Vagina (tissue), 2 donors: Measurements from ENCODE around the gene ZFYVE1. TPM values are rescaled to one million over a fixed set of nuclear protein-coding genes. Genes with fewer than 3 reads are reported as not detected.

Experiments
- DNase-seq, 2 donors: peaks; one replicate each; pipeline ENCODE4 v3.0.0-alpha.2; 2017; ENCODE audit errors: extremely low spot score in 2 of 2
- H3K27ac ChIP-seq: fragments of 200-600 bp; sonication (generic); one replicate; pipeline ENCODE4 v1.5.1; 2019
- H3K27me3 ChIP-seq: fragments of 200-600 bp; sonication (generic); one replicate; pipeline ENCODE4 v1.5.1; 2019
- H3K36me3 ChIP-seq, 2 donors: fragments of 200-600 bp; sonication (generic); one replicate each; pipeline ENCODE4 v1.5.1; 2017 to 2019
- H3K4me1 ChIP-seq: fragments of 200-600 bp; sonication (generic); one replicate; pipeline ENCODE4 v1.5.1; 2019
- H3K4me3 ChIP-seq, 2 donors: fragments of 200-600 bp; sonication (generic); 1 replicate in 1 of 2; 2 replicates in 1 of 2; pipeline ENCODE4 v1.5.1; 2016 to 2019
- H3K9me3 ChIP-seq: fragments of 200-600 bp; sonication (generic); one replicate; pipeline ENCODE4 v1.5.1; 2019
- CTCF ChIP-seq, 3 experiments: fragments of 450-650 bp in 2 of 3; fragments of 200-600 bp in 1 of 3; sonication (generic) in 1 of 3; IDR thresholded peaks; one replicate each; pipeline ENCODE4 v1.5.1; 2017 to 2019; ENCODE audit warnings: antibody characterized with exemption in 3 of 3, mild to moderate bottlenecking in 2 of 3, moderate library complexity in 2 of 3
- POLR2A ChIP-seq, 2 donors: fragments of 450-650 bp; IDR thresholded peaks; one replicate each; pipeline ENCODE4 v1.6.1; 2017; ENCODE audit warnings: antibody characterized with exemption in 2 of 2, mild to moderate bottlenecking in 2 of 2, moderate library complexity in 2 of 2
- POLR2AphosphoS5 ChIP-seq, 2 donors: sonication (generic); formaldehyde crosslinking; IDR thresholded peaks; one replicate each; pipeline ENCODE4 v1.9.0; 2017; ENCODE audit warnings: antibody characterized with exemption in 2 of 2, mild to moderate bottlenecking in 2 of 2, low read depth in 1 of 2; ENCODE audit not compliant: insufficient read depth in 1 of 2
- intact Hi-C: fragments of 100-400 bp; cut with DNase I; formaldehyde crosslinking; loops from one replicate; pipeline ENCODE4 v1.15.1; 2023
- total RNA-seq: library from RNA; depleted of rRNA; stranded (reverse); fragments of >200 nt; gene quantifications from one replicate; pipeline ENCODE4 v1.2.3, GENCODE V29; 2016

The ZFYVE1 gene
- total RNA-seq, 1 donor from 2014 or later: 19.2 TPM

DNA sequence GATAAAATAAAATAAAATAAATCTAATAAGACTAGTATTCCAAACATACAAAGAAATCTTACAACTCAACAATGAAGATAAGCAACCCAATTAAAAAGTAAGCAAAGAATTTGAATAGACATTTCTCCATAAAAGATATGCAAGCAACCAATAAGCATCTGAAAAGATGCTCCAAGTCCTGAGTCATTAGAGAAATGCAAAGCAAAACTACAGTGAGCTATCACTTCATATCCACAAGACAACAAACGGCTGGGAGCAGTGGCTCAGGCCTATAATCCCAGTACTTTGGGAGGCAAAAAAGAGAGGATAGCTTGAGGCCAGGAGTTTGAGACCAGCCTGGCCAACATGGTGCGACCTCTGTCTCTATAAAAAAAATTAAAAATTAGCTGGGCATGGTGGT lies 26.8 kb downstream of the ZFYVE1 start:
- intact Hi-C loops: no loop called here
- Histone ChIP-seq H3K27ac (no peak overlapping the region), H3K9me3 (no peaks in the 10 kb centered on the region), H3K4me1 (no peaks in the 10 kb centered on the region), H3K36me3 (peaks cover 0 to 22% of the 10 kb centered on the region in 2 donors), H3K27me3 (no peaks in the 10 kb centered on the region), H3K4me3 (no peak overlapping the region)
- TF ChIP-seq POLR2A (IDR thresholded peaks at IDR 0.05) (no peak), POLR2AphosphoS5 (IDR thresholded peaks at IDR 0.05; ENCODE audit: insufficient read depth in 1 of 2, low read depth in 1 of 2) (no peak), CTCF (IDR thresholded peaks at IDR 0.05) (no peak)
- DNase-seq: no peak

DNA sequence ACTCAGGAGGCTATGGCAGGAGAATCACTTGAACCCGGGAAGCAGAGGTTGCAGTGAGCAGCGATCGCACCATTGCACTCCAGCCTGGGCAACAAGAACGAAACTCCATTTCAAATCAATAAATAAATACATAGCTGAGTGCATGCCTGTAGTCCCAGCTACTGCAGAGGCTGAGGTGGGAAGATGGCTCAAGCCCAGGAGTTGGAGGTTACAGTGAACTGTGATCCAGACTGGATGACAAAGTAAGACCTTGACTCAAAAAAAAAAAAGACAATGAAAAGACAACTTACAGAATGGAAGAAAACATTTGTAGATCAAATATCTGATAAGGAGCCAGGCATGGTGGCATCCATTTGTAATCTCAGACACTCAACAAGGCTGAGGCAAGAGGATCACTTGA lies 27.6 kb downstream of the ZFYVE1 start:
- no peak for DNase-seq
- Histone ChIP-seq H3K9me3 (no peaks in the 10 kb centered on the region), H3K27ac (no peak overlapping the region), H3K36me3 (peaks cover 0 to 22% of the 10 kb centered on the region in 2 donors), H3K4me1 (no peaks in the 10 kb centered on the region), H3K27me3 (no peaks in the 10 kb centered on the region), H3K4me3 (no peak overlapping the region)
- intact Hi-C loops: no loop called here
- TF ChIP-seq CTCF (IDR thresholded peaks at IDR 0.05) (no peak), POLR2A (IDR thresholded peaks at IDR 0.05) (no peak), POLR2AphosphoS5 (IDR thresholded peaks at IDR 0.05; ENCODE audit: insufficient read depth in 1 of 2, low read depth in 1 of 2) (no peak)

DNA sequence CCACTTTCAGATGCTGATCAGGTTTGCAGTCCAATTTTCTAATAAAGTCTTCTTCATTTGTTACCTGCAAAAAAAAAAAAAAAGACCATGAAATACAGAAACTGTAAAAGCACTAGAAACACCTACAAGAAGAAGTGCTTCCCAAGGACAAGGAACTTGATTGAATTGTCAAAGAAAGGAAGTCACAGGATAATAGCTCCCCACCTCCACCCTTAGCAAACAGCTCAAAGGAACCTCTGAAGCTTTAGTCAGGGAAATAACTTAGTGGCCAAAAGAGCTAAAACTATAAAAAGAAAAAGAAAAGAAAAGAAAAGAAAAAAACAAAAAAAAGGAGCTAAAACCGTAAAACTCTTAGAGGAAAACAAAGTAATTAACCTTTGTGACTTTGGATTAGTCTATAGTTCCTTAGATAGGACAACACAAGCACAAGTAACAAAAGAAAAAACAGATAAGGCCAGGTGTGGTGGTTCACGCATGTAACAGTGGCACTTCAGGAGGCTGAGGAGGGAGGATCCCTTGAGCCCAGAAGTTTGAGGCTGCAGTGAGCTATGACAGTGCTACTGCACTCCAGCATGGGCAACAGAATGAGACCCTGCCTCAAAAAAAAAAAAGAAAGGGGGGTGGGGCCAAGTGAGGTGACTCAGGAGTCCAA lies 28.5 kb downstream of the ZFYVE1 start:
- H3K4me3 ChIP-seq: no peak overlapping the region
- DNase-seq: no peak
- peaks cover 0 to 22% of the 10 kb centered on the region in 2 donors for H3K36me3 ChIP-seq
- no peak for TF ChIP-seq CTCF (IDR thresholded peaks at IDR 0.05)
- TF ChIP-seq POLR2A (IDR thresholded peaks at IDR 0.05): no peak
- no peak for TF ChIP-seq POLR2AphosphoS5 (IDR thresholded peaks at IDR 0.05; ENCODE audit: insufficient read depth in 1 of 2, low read depth in 1 of 2)
- no peaks in the 10 kb centered on the region for H3K9me3 ChIP-seq
- H3K27me3 ChIP-seq: no peaks in the 10 kb centered on the region
- H3K4me1 ChIP-seq: no peaks in the 10 kb centered on the region
- no peak overlapping the region for H3K27ac ChIP-seq
- intact Hi-C loops: no loop called here

DNA sequence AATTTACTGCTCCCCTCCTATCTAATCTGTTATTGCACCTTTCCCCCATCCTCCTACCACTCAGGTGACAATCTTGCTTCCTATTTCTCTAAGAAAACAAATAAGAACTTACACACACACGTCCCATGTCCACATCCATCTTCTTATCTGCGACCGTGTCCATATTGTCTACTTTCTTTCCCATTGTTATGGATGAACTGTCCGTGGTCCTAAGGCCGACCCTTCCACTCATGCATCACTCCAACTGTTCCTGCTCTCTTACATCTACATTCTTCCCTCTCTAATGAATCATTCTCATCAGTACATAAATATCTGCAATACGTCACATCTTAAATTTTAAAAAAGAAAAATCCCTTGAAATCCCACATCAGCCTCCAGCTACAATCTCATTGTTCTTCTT lies 30.0 kb downstream of the ZFYVE1 start:
- DNase-seq: no peak
- no peak for TF ChIP-seq POLR2A (IDR thresholded peaks at IDR 0.05)
- TF ChIP-seq POLR2AphosphoS5 (IDR thresholded peaks at IDR 0.05; ENCODE audit: insufficient read depth in 1 of 2, low read depth in 1 of 2): no peak
- TF ChIP-seq CTCF (IDR thresholded peaks at IDR 0.05): no peak
- no peak overlapping the region for H3K27ac ChIP-seq
- H3K27me3 ChIP-seq: no peaks in the 10 kb centered on the region
- no peaks in the 10 kb centered on the region for H3K4me1 ChIP-seq
- peaks cover 0 to 35% of the 10 kb centered on the region in 2 donors for H3K36me3 ChIP-seq
- intact Hi-C loops: no loop called here
- no peak overlapping the region for H3K4me3 ChIP-seq
- H3K9me3 ChIP-seq: no peaks in the 10 kb centered on the region

DNA sequence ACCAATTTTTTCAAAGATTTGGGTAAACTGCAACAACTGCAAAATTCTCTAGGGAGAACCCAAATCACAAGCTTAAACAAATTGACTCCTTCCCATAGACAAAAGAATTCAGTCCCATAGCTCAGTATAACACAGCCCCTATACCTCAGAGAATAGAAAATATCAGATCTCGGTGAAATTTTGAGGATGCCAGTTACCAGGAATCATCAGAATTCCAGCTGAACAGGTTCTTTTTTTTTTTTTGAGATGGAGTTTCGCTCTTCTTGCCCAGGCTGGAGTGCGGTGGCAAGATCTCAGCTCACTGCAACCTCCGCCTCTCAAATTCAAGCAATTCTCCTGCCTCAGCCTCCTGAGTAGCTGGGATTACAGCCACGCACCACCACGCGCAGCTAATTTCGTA lies 36.7 kb downstream of the ZFYVE1 start:
- intact Hi-C loops: no loop called here
- Histone ChIP-seq H3K27me3 (no peaks in the 10 kb centered on the region), H3K9me3 (no peaks in the 10 kb centered on the region), H3K4me1 (no peaks in the 10 kb centered on the region), H3K27ac (no peak overlapping the region), H3K4me3 (no peak overlapping the region), H3K36me3 (peaks cover 0 to 28% of the 10 kb centered on the region in 2 donors)
- no peak for TF ChIP-seq POLR2AphosphoS5 (IDR thresholded peaks at IDR 0.05; ENCODE audit: insufficient read depth in 1 of 2, low read depth in 1 of 2)
- TF ChIP-seq CTCF (IDR thresholded peaks at IDR 0.05): no peak
- TF ChIP-seq POLR2A (IDR thresholded peaks at IDR 0.05): no peak
- no peak for DNase-seq
